ENCODE data around the gene NEDD4L.
"Not testable (repeated sequence)": the region's sequence is repeated elsewhere in the genome, so short reads cannot be mapped to it uniquely, and the experiment has no call there.

Gene NEDD4L

DNA sequence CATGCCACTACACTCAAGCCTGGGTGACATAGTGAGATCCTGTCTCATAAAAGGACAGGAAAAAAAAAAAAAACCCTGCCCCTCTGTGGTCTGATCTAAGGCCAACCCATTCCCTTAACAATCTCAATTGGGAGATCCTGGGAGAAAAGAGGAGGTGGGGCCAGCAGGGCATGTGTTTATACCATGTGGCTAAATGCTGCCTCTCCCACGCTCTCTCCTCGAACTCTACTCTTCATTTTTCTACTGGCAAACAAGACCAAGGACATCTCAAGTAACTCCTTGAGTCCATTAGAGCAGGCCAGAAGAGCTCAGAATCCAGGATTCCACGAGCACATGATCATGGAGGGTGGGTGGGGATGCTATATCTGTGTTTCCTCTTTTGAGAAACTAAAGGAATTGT, 16.7 kb upstream of the NEDD4L start:
- DNase-seq: no peak

GRCh38 chr18:58028109-58028784, 15.8 kb upstream of the NEDD4L start:
- no peak for DNase-seq

- no peak for DNase-seq
Observed at GRCh38 chr18:58032233-58032632, 11.8 kb upstream of the NEDD4L start.

GRCh38 chr18:58033216-58033615, 10.8 kb upstream of the NEDD4L start:
- no peak for DNase-seq

GRCh38 chr18:58034370-58034769, 9.7 kb upstream of the NEDD4L start:
- no peak for DNase-seq

DNA sequence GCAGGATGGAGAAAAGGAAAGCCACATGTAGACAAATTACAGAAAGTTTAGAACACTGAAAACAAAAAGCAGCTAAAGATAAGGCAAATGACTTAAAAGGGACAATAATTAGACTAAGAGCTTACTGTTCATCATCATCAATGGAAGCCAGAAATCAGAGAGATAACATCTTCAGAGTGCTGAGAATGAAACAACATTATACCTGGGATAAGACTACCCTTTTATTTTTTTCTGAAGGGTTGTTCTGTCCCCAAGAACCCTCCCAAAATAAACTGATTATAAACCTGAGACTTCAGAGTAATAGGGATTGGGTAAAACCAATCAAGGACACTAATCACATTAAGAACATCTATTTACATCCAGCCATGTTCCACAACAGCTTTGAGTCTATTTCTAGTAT, 6.9 kb upstream of the NEDD4L start:
- no peak for DNase-seq

GRCh38 chr18:58038063-58038462, 6.0 kb upstream of the NEDD4L start:
- DNase-seq: peak; percentile 5

DNA sequence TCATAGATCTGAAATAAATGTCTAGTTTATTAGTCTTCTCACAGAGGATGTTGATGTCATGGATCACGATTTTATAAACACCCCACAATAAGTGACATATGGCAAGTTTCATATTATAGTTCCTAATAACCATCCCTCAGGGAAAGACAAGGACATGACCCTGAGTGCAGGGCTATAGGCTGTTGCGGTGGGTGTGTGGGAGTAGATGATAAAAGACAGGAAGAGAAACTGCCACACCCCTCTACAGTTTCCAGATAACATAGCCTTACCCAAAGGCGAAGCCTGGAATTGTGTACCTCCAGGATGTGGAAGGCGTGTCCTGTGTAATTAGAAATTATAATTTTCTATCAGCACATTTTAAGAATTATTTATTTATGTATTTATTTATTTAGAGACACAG, 2.4 kb upstream of the NEDD4L start:
- no peak for DNase-seq

DNA sequence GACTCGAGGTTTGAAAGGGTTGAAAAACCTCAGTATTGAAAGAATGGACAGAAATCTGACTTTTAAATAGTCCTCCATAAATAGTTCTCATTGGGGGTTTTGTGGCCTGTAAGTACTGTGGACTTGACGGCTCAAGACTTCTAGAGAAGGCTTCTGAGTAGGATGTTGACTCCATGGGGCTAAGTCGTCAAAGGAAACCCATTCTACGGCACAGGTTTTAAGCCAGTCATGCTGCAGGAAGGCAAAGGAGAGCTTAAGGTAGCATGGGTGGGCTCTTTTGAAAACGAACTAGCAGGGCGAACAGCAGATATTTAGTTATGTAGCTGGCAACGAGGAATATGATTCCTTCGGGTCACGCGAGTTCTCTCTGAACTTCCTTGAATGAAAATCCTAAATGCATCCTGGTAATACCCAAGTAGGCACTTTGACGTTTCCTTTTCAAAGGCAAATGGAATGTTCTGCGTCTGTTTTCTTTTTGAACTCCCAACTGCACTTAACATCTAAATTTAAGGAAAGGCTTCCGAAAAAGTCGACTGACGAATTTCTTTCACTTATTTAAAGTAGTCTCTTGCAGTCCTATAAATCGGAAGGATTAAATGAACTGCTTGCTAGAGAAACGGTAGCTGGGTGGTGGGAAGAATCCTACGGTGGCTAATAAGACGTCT, 1.1 kb upstream of the NEDD4L start:
- no peak for DNase-seq

- DNase-seq: no peak
Observed at GRCh38 chr18:58044370-58045241, 580 bp downstream of the NEDD4L start.

DNA sequence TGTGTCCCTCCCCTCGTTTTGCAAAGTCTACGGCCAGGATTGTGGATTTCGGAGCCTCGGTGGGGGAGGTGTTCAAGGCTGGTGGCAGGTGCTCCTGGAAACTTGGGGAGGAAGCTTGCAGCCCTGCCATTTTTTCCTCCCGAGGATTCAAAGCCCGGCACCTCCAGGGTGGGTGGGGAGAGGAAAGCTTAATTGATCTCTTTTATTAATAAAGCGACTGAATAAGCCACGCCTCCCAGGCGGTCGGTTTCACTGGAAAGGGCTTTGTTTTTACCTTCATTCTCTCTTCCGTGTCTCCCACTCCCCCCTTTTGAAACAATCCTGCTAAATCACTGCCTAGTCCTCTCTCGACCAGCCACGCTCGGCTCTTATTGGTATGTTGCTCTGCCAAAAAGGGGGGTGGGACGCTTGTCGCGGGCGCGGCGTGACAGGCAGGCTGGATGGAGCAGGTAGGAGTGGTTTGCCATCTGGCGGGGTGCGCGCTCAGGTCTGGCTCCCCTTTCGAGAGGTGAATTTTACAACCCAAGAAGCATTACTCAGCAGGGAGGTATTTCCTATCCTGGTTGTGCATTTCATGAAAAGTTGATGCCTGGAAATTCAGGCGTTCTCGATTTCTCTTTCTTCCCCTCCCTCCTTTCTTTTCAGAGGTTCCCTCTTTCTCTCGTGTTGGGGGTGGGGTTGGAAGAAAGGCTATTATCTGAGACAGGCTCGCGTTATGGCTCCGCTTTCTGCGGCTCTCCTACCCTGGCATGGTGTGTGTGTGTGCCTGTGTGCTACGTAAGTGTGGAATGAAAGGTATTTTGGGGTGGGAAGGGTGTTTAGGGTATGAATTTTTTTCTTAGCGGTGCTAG, 1.4 kb downstream of the NEDD4L start:
- no peak for DNase-seq

- DNase-seq: no peak
Observed at GRCh38 chr18:58046093-58046793, 2.2 kb downstream of the NEDD4L start.

- DNase-seq: no peak
Observed at GRCh38 chr18:58046794-58047555, 2.9 kb downstream of the NEDD4L start.

GRCh38 chr18:58047556-58047882, 3.5 kb downstream of the NEDD4L start:
- DNase-seq: no peak

DNA sequence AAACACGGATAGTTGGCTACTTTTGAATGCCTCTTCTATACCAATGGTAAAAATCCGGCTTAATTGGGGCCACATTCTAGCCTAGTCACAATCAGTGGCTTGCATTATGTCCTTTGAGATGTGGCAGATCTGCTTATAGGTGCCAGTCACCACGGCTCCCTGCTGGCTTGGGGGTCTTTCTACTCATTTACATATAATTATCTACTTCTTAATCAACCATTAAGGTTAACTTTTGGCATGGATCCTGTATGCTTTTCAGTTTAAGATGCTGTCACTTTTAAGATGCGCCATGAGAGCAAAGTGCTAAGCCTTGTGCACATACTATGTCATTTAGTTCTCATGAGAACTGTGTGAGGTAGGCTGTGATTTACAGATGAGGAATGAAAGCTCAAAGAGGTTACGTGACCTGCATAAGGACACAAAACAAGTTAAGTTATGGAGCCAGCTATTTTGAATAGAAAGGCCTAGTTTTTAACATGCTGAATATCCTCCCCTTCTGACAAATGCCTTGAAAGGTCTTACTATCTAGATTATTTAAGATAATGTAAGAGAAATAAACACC, 4.1 kb downstream of the NEDD4L start:
- DNase-seq: no peak

DNA sequence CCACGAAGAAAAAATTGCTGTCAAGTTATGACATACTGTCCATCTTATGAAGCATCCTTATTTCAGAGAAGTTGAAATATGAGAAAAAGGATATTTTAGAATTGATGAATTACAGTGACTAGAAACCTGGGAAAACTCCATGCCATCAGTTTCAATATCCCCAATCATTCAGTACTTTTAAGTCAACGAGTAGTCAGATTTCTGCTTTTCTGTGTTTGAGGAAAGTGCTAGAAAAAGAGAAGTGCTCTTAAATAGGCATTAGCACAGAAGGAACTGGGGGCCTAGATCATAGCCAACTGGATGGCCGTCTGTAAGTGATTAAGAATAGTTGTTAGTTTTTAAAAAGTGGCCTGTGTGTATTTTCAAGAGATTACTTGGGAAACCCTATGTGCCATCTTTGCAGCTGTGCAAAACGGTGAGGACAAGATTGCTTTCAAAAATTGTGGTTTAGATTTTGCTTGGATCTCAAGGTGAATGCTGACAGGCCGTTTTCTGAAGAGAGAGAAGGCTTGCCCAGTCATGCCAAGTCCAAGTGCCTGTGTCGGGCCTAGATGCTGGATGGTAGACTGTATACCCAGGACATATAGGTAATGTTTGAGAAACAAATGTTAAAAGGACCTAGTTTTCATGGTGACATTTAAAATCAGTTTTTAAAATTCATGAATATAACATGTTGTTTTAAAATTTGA, 5.1 kb downstream of the NEDD4L start:
- DNase-seq: no peak

- not testable (repeated sequence) for DNase-seq
Observed at GRCh38 chr18:58050963-58051362, 6.9 kb downstream of the NEDD4L start.

DNA sequence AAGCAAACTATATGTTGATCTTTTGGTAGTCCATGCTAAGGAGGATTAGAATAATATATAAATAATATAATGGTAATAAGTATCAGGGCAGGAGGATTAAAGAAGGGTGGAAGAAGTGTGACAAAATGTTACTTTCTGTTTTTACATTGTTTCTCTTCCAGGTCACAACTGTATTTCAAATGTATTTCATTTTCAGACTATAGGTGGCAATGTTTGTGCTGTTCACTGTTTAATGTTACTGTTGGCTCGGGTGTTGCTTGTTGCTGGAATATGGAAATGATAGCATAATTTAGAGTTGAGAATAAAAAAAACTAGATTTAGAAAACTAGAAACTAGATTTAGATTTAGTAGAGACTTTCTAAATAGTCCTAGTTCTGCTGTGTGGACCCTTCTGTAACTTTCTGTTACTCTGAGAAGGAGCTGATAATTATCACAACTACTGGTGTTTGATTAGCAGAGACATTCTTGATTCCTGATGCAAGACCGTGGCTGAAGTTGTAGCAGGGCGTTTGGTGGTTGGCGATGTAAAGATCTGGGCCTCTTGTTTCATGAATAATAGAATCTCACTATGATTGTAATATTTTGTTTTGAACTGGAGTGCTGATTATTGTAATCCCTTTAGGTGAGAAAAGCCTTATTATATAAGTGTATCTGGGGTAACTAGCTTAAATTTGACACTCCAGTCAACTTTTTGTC, 7.9 kb downstream of the NEDD4L start:
- no peak for DNase-seq

- DNase-seq: no peak
Observed at GRCh38 chr18:58052960-58053359, 8.9 kb downstream of the NEDD4L start.
